ENCODE measurements around the gene ENPP5.

The ENPP5 gene
- 5.8 to 6.8 reads per million in 2 donors for total RNA-seq

DNA sequence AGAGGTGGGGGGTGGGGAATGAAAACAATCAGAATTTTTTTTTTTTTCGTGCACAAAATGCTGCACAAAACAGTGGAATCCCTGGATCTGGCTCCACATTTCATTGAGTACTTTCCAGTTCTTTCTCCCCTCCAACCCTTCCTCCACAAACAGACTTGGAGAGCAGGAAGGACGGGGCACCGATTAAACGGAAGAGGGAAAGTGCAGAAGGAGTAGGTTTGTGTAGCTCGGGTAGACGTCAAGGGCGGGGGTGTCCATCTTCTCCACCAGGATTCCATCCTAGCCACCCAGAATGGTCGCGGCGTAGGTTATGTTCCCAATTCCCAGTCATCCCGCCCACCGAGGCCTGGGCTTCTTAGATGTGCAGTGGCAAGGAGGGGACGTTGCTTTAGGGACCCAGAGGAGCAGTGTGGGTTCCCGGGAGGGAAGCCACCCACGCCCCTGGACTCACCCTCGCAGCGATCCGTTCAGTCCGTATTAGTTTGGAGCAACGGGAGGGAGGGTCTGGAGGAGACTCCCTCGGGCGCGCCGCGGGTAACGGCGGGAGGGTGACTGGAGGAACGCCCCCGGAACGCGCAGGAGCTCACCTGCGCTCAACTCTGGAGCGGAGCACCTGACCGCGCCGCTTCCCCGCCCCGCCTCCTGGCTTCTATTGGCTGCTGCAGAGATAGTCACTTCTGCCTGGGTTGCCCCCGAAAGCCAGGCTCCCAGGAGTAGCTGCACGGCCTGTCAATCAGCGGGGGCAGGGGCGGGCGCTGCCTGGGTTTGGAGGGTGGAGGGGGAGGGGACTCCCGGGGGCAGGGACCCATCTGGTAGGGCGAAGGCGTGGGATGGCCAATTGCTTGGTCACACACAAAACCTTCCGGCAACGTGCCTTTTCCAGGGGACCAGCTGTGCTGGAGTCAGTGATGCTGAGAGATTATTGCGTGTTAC is at the start of gene ENPP5:
TSS of gene ENPP5 (minus strand) at position 624 of the 933 bp plus-strand sequence. CDS start 2,718 bp downstream, outside the sequence.
- peak; percentile 69 for DNase-seq

DNA sequence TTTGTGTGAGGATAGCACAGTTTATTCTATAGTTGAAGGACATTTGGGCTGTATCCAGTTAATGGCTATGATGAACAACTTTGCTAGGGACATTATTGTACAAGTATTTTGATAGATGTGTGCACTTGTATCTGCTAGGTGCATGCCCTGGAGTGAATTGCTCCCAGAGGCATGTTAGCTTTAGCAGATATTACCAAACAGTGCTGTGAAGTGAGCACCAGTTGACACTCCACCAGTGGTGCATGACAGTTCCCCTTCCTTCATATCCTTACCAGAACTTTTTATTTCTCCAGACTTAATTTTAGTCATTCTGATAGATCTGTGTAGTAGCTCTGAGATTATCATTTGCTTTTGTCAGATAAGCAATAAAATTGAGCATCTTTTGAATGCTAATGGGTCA is 48.9 kb upstream of the ENPP5 start:
- no peak for DNase-seq

GRCh38 chr6:46218457-46218856 is 47.7 kb upstream of the ENPP5 start:
- no peak for DNase-seq

- DNase-seq: no peak
Observed at GRCh38 chr6:46217671-46218131, 46.9 kb upstream of the ENPP5 start.

DNA sequence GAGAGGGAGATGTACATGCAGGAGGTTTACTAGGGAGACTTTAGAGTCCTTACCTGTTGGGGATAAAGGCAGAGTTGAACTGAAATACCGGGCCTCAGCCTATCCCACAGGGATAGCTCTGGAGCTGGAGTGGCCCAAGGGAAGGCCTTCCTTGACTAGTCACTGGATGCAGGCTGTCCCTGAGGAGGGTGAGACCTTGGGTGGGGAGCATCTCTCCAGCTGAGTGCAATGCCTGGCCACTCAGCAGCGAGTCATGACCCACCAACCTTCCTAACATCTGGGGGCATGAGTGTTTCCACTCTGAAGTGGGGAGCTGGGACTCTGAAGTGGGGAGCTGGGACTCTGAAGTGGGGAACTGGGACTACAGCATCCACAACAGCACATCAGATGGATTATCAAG is 46.1 kb upstream of the ENPP5 start:
- no peak for DNase-seq

GRCh38 chr6:46215777-46216176 is 45.0 kb upstream of the ENPP5 start:
- DNase-seq: no peak

DNA sequence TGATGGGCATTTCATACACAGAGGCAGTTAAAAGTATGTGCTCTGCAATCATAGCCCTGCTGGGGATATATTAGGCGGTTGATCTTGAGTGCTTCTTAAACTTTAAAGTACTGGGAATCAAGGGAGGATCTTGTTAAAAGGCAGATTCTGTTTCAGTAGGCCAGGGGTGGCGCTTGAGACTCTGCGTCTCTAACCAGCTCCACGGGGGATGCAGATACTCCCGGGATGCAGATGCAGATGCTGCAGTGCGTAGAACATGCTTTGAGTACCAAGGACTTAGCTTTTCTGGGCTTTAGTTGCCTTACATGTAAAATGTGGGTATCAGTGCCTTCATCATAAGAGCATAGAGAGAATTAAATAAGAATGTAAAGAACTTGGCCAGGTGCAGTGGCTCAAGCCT is 44.4 kb upstream of the ENPP5 start:
- no peak for DNase-seq

DNA sequence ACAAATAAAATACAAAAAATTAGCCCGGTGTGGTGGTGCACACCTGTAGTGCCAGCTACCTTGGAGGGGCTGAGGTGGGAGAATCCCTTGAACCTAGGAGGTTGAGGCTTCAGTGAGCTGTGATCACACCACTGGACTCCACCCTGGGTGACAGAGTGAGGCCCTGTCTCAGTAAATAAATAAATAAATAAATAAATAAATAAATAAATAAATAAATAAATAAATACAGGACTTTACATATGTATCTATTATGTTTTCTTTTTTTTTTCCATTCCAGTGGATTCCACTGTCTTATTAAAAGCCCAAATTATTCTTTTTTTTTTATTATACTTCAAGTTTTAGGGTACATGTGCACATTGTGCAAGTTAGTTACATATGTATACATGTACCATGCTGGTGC is 41.1 kb upstream of the ENPP5 start:
- no peak for DNase-seq

- no peak for DNase-seq
Observed at GRCh38 chr6:46210294-46210693, 39.5 kb upstream of the ENPP5 start.

- no peak for DNase-seq
Observed at GRCh38 chr6:46208303-46208702, 37.5 kb upstream of the ENPP5 start.

DNA sequence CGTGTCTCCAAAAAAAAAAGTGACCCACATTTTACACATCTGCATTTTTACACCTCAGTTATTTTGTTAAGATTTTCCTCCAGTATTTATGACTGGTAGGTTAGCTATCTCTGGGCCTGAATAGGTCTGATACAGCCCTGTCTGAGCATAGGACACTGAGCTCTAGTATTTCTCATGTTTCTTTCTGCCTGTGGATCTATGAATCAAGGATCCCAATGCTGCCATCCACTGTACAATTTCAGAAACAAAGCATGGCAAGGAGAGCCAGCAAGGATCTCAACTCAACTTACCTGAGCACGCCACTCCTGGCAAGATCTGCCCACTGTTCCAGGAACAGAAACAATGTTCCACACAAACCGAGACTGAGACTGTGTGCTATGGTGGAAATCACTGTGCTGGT is 36.4 kb upstream of the ENPP5 start:
- DNase-seq: no peak

- no peak for DNase-seq
Observed at GRCh38 chr6:46204880-46205650, 34.3 kb upstream of the ENPP5 start.

DNA sequence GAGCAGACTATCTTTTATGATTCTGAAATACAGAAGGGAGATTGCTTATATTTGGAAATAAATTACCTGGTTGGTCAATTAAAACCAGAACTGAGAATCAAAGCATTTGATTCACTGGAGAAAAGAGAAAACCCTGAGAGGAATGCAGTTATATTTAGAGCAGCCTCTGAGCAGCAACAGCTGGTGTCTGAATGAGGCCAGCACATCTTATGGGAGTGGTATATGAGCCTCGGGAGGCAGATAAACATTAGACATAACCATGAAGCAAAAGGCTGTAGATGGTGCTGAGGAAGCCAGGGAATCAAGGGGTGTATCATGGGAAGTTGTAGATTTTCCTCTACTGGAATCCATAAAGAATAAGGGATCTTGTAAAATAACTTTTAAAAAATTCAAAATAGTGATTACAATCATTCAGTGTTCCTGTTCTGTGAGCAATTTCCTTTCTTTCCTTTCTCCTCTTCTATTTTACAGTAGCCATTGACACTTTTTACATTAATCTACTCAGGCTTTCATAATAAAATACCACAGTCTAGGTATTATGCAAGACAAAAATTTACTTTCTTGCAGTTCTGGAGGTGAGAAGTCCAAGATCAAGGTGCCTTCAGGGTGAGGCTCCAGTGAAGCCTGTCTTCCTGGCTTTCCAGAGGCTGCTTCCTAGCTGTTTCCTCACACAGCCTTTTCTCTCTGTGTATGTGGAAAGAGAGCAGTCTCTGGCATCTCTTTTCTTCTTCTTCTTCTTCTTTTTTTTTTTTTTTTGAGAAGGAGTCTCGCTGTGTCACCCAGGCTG is 32.8 kb upstream of the ENPP5 start:
- no peak for DNase-seq

GRCh38 chr6:46201702-46202101 is 30.9 kb upstream of the ENPP5 start:
- DNase-seq: no peak

- no peak for DNase-seq
Observed at GRCh38 chr6:46199387-46199786, 28.6 kb upstream of the ENPP5 start.

- no peak for DNase-seq
Observed at GRCh38 chr6:46191961-46192360, 21.2 kb upstream of the ENPP5 start.

DNA sequence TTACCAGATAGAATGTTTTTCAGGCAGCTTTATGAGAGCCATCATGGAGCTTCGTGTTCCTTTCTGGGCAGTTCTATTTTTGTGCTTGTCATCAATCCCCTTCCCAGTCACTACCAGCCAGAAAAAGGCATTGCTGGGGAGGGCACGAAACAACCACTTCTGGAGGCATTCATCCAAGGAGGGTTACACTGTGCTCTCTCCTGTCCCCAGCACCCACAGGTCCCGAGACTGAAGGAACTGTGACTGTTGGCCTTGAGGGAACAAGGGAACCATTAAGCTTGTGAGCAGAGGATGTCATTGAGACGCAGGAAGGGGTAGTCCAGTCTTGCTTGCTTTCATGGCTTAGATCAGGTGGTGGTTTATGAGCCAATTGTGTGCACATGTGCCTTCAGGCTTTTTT is 20.1 kb upstream of the ENPP5 start:
- DNase-seq: no peak

DNA sequence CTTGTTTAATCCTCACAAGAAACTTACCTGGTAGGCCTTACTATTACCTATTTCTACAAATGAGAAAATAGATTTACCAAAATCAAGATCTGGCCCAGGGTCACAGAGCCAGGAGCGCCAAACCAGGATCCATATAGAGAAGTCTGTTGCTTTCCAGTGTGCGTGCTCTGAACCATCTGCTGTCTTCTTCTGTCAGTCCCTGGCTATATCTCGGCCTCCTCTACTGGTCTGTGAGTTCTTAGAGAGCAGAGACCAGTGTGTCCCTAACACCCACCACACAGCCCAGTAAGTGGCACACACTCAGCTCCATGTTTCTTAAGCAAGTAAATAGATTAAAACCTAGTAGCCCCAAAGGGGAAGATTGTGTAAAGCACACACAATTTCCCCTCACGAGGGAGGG is 18.9 kb upstream of the ENPP5 start:
- DNase-seq: no peak

- DNase-seq: no peak
Observed at GRCh38 chr6:46186583-46186982, 15.8 kb upstream of the ENPP5 start.

DNA sequence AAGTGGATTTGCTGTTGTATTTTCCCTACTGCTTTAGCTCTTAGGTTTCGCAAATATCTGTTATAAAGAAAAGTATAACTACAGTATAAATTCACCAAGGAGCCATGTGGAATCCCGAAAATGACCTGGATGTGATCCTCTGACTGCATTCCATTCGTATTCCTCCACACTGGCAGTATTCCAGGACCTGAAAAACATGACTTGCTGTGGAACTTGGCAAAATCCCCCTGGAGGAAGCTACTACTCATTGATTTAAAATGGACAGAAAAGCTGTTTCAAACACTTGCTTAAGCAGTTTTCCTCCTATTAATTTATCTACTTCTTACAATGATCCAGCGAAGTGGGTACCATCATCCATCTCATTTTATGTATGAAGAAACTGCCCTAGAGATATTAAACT is 13.3 kb upstream of the ENPP5 start:
- no peak for DNase-seq

DNA sequence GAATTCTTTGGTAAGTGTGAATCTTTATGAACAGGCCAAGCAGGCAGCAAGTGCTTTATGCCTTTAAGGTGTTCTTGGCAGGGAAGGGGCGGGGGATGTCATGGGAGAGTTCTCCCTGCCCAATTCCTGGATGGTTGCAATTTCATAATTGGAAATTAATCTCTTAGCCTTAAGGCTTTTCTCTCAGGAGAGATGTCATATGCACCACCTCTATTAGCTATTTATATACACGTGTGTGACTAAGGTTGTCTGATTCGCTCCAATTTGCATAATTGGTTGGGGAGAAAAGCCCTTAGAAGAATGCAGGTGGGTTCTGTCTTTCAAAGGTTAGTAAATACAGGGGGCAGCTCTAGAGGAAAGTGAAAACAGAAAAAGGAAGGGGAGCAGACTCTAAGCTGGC is 5.2 kb upstream of the ENPP5 start:
- no peak for DNase-seq

- no peak for DNase-seq
Observed at GRCh38 chr6:46175446-46175845, 4.7 kb upstream of the ENPP5 start.

DNA sequence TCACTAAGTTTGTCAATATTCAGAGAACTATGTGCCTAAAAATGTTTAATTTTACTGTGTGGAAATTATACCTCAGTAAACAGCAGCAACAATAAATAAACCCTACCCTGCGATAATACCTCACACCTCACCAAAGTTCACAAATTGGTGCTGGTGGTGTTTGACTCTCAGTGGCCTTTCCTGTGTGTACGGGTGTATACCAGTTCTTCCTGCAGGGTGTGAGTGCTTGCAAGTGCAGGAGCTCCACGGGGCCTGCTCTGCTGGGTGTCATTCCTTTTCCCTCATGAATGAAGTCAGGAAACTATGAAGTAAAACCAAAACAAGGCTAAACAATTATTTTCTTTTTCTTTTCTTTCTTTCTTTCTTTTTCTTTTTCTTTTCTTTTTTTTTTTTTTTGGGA is 4.1 kb upstream of the ENPP5 start:
- no peak for DNase-seq
